Measurements from ENCODE around the gene VSIG10L2.
"Not testable (repeated sequence)": the region's sequence is repeated elsewhere in the genome, so short reads cannot be mapped to it uniquely, and the experiment has no call there.

VSIG10L2 gene

GRCh38 chr11:125974284-125974683 lies 28.4 kb downstream of the VSIG10L2 start:
- DNase-seq, result no peak

GRCh38 chr11:125975634-125976033 lies 29.8 kb downstream of the VSIG10L2 start:
- DNase-seq, result no peak

GRCh38 chr11:125976156-125976555 lies 30.3 kb downstream of the VSIG10L2 start:
- DNase-seq, result no peak

GRCh38 chr11:125977333-125977732 lies 31.5 kb downstream of the VSIG10L2 start:
- no peak for DNase-seq

- DNase-seq, result no peak
Measured at GRCh38 chr11:125978181-125978716, 32.4 kb downstream of the VSIG10L2 start.

- DNase-seq, result no peak
Measured at GRCh38 chr11:125978778-125979407, 33.0 kb downstream of the VSIG10L2 start.

GRCh38 chr11:125979511-125979910 lies 33.7 kb downstream of the VSIG10L2 start:
- no peak for DNase-seq

- no peak for DNase-seq
Measured at GRCh38 chr11:125980436-125980835, 34.6 kb downstream of the VSIG10L2 start.

GRCh38 chr11:125982348-125982730 lies 36.5 kb downstream of the VSIG10L2 start:
- no peak for DNase-seq

GRCh38 chr11:125985956-125986355 lies 40.1 kb downstream of the VSIG10L2 start:
- DNase-seq, result not testable (repeated sequence)

- DNase-seq, result no peak
Measured at GRCh38 chr11:125987066-125987641, 41.3 kb downstream of the VSIG10L2 start.

- peak in 1 of 2 donors; percentile 7 for DNase-seq
Measured at GRCh38 chr11:125990244-125990643, 44.4 kb downstream of the VSIG10L2 start.

GRCh38 chr11:125992893-125993292 lies 47.0 kb downstream of the VSIG10L2 start:
- no peak for DNase-seq

- DNase-seq, result no peak
Measured at GRCh38 chr11:125994509-125994908, 48.7 kb downstream of the VSIG10L2 start.

GRCh38 chr11:125995313-125995712 lies 49.5 kb downstream of the VSIG10L2 start:
- DNase-seq, result peak; percentile 49 to 52

- DNase-seq, result no peak
Measured at GRCh38 chr11:125998267-125998666, 52.4 kb downstream of the VSIG10L2 start.

- no peak for DNase-seq
Measured at GRCh38 chr11:125999234-125999880, 53.5 kb downstream of the VSIG10L2 start.

GRCh38 chr11:126002181-126002580 lies 56.3 kb downstream of the VSIG10L2 start:
- no peak for DNase-seq

All from stimulated activated CD4-positive, alpha-beta T cell treated with anti-CD3 and anti-CD28 coated beads, Interleukin-2, amount 100 ng/mL, for 48 hours (primary cell).